ENCODE data around the gene NOG.

DNA sequence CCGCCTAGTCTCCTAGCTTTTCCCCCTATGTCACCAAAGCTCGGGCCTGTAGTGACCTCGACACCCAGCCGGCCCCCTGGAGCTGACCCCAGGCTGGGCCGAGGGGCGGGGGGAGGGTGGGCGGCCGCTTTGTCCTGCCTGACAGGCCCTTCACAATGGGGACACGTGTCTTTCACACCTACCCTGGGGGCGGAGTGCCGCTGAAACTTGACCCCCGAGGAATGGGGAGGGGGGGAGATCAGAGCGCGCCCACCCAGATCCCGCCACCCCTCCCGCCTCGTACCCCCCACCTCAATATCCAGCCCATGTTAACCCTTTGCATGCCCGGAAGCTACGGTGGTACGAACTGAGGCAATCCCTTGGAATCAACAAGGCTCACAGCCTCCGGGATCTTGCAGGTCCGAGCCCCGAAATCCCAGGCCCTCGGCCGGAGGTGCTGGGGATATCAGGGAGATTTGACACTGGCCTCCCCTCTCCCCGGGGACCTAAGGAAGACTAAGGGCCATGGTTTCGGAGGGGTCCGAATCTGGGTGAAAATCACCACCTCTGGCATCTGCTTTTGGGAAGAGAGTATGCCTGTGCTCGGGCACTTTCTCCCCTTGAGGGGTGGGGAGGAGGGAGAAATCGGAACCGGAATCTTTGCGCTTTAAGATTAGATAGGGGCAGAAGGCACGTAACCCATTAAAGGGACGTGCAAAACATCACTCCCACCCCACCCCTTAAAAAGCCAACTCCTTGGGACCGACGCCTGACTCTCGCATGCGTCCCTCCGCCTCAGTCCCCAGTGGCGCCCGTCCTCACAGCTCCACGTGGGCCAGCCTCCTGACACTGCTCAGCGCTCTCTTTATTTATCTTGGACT, 2.6 kb downstream of the NOG start:
- TF ChIP-seq, protein P1, sequence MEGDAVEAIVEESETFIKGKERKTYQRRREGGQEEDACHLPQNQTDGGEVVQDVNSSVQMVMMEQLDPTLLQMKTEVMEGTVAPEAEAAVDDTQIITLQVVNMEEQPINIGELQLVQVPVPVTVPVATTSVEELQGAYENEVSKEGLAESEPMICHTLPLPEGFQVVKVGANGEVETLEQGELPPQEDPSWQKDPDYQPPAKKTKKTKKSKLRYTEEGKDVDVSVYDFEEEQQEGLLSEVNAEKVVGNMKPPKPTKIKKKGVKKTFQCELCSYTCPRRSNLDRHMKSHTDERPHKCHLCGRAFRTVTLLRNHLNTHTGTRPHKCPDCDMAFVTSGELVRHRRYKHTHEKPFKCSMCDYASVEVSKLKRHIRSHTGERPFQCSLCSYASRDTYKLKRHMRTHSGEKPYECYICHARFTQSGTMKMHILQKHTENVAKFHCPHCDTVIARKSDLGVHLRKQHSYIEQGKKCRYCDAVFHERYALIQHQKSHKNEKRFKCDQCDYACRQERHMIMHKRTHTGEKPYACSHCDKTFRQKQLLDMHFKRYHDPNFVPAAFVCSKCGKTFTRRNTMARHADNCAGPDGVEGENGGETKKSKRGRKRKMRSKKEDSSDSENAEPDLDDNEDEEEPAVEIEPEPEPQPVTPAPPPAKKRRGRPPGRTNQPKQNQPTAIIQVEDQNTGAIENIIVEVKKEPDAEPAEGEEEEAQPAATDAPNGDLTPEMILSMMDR (IDR thresholded peaks at IDR 0.05; ENCODE audit: borderline replicate concordance, extremely low read depth, low read length, poor library complexity, severe bottlenecking), result no peak
- TF ChIP-seq EZH2 (IDR thresholded peaks at IDR 0.05; ENCODE audit: borderline replicate concordance, low read depth, low read length, severe bottlenecking), result no peak
